Loucy (cell line): ENCODE data around the gene TRAF2.

Experiments used
- CTCF ChIP-seq: fragments of 200-600 bp; sonication (generic); conservative IDR thresholded peaks from 2 replicates; pipeline ENCODE4 v1.5.1; 2014; ENCODE audit warnings: mild to moderate bottlenecking, antibody characterized with exemption, low read length
- EZH2phosphoT487 ChIP-seq: fragments of 200-600 bp; IDR thresholded peaks from 2 replicates; pipeline ENCODE4 v1.6.1; 2018; ENCODE audit warnings: antibody characterized with exemption, mild to moderate bottlenecking, moderate library complexity, borderline replicate concordance

- TF ChIP-seq EZH2phosphoT487 (no peak), CTCF (no peak)
Observed at GRCh38 chr9:136957901-136958300, 71.6 kb downstream of the TRAF2 start.
